Endothelial cell of umbilical vein (primary cell): ENCODE results near the gene LPP. TPM values are rescaled to one million over a fixed set of nuclear protein-coding genes. Genes with fewer than 3 reads are reported as not detected.

Source experiments
- BruUV-seq: library from RNA; stranded (reverse); fragments of 400-500 nt; replicated peaks from 2 replicates; lab custom pipeline; 2021; lab: Mats Ljungman, UMichigan
- CTCF ChIA-PET: fragments of 300-600, 350-600 bp; sonication (Branson Sonifier 250); formaldehyde crosslinking; loops from one replicate; lab custom pipeline; 2021; ENCODE audit warnings: antibody characterized with exemption, inconsistent platforms; lab: Charles Lee
- POLR2A ChIA-PET: fragments of 300-600, 350-600 bp; sonication (Branson Sonifier 250); formaldehyde crosslinking; loops from one replicate; lab custom pipeline; 2021; ENCODE audit warnings: antibody characterized with exemption, inconsistent platforms; lab: Charles Lee
- DNase-seq: peaks from one replicate; pipeline ENCODE4 v3.0.0-alpha.2; 2011; ENCODE audit warnings: low read depth, low spot score
- FAIRE-seq: peaks from 2 replicates; lab custom pipeline; 2011; peaks lifted over from hg19 to GRCh38; lab: Jason Lieb, UNC
- H2AFZ ChIP-seq: 2 replicates; pipeline ENCODE4 v1.6.0; 2012; ENCODE audit warnings: low read depth, low read length, control low read depth, inconsistent platforms
- H3K27ac ChIP-seq: 2 replicates; pipeline ENCODE4 v1.5.1; 2011; ENCODE audit warnings: low read depth, mild to moderate bottlenecking, control low read depth, low read length, moderate library complexity; ENCODE audit not compliant: insufficient read depth
- H3K27me3 ChIP-seq, 2 experiments: 2 replicates each; pipeline versions ENCODE4 v1.6.0 to v1.6.1; 2011; ENCODE audit warnings: low read length in 2 of 2, mixed read lengths in 1 of 2; ENCODE audit not compliant: control insufficient read depth in 2 of 2, insufficient read depth in 2 of 2
- H3K36me3 ChIP-seq, 2 experiments: 2 replicates in 1 of 2; 3 replicates in 1 of 2; pipeline ENCODE4 v1.5.1; 2011; ENCODE audit warnings: low read length in 2 of 2, mild to moderate bottlenecking in 1 of 2, moderate library complexity in 1 of 2; ENCODE audit not compliant: control insufficient read depth in 2 of 2, insufficient read depth in 2 of 2; ENCODE audit errors: extremely low read depth in 1 of 2
- H3K4me1 ChIP-seq: 3 replicates; pipeline ENCODE4 v1.5.1; 2011; ENCODE audit warnings: mild to moderate bottlenecking, low read length; ENCODE audit not compliant: control insufficient read depth, insufficient read depth; ENCODE audit errors: extremely low read depth
- H3K4me2 ChIP-seq: 2 replicates; pipeline ENCODE4 v1.6.1; 2011; ENCODE audit warnings: low read length, control low read depth, mixed read lengths; ENCODE audit not compliant: insufficient read depth
- H3K4me3 ChIP-seq, 3 experiments: fragments of 200-600 bp in 1 of 3; sonication (generic), shearing (Covaris generic) in 1 of 3; replicated peaks in 1 of 3; 2 replicates each; pipeline ENCODE4 v1.5.1; 2011 to 2016; ENCODE audit warnings: control low read depth in 3 of 3, low read length in 3 of 3, mild to moderate bottlenecking in 2 of 3, inconsistent platforms in 1 of 3, low read depth in 1 of 3, moderate library complexity in 1 of 3; ENCODE audit not compliant: insufficient read depth in 1 of 3
- H3K79me2 ChIP-seq: 2 replicates; pipeline ENCODE4 v1.6.0; 2012; ENCODE audit warnings: low read length, inconsistent platforms; ENCODE audit not compliant: control insufficient read depth, insufficient read depth
- H3K9ac ChIP-seq: replicated peaks from 2 replicates; pipeline ENCODE3; 2011; ENCODE audit warnings: low read length, control low read depth; ENCODE audit not compliant: insufficient read depth; ENCODE audit errors: extremely low read depth
- H3K9me1 ChIP-seq: replicated peaks from 3 replicates; pipeline ENCODE4 v1.6.0; 2011; ENCODE audit warnings: mild to moderate bottlenecking, low read length; ENCODE audit not compliant: control insufficient read depth, insufficient read depth; ENCODE audit errors: extremely low read depth
- H3K9me3 ChIP-seq: replicated peaks from 2 replicates; pipeline ENCODE4 v1.5.1; 2012; ENCODE audit warnings: low read length, inconsistent platforms; ENCODE audit not compliant: control insufficient read depth, insufficient read depth
- H4K20me1 ChIP-seq: replicated peaks from 2 replicates; pipeline ENCODE3; 2011; ENCODE audit warnings: mild to moderate bottlenecking, low read length; ENCODE audit not compliant: control insufficient read depth, insufficient read depth; ENCODE audit errors: extremely low read depth
- EZH2 ChIP-seq: IDR thresholded peaks from 2 replicates; pipeline ENCODE4 v1.6.1; 2012; ENCODE audit warnings: borderline replicate concordance, low read depth, mild to moderate bottlenecking, moderate library complexity, low read length, inconsistent platforms; ENCODE audit not compliant: severe bottlenecking
- FOS ChIP-seq: IDR thresholded peaks from 2 replicates; pipeline ENCODE4 v1.6.1; 2011; ENCODE audit warnings: mild to moderate bottlenecking, low read length, moderate library complexity, borderline replicate concordance; ENCODE audit not compliant: insufficient read depth
- GATA2 ChIP-seq: IDR thresholded peaks from 2 replicates; pipeline ENCODE4 v1.7.0; 2011; ENCODE audit warnings: low read depth, mild to moderate bottlenecking, moderate library complexity, mixed read lengths, low read length; ENCODE audit not compliant: insufficient read length, insufficient read depth
- JUN ChIP-seq: IDR thresholded peaks from 2 replicates; pipeline ENCODE4 v1.6.1; 2011; ENCODE audit warnings: borderline replicate concordance, low read depth; ENCODE audit not compliant: insufficient read length, insufficient read depth
- MAX ChIP-seq: IDR thresholded peaks from 2 replicates; pipeline ENCODE4 v1.6.1; 2011; ENCODE audit not compliant: insufficient read depth, insufficient read length
- MYC ChIP-seq: IDR thresholded peaks from one replicate; pipeline ENCODE4 v1.6.1; 2011; ENCODE audit warnings: mild to moderate bottlenecking, low read depth, low read length
- POLR2A ChIP-seq: IDR thresholded peaks from 2 replicates; pipeline ENCODE4 v1.6.1; 2012; ENCODE audit warnings: low read depth, mild to moderate bottlenecking, control low read depth, low read length
- POLR2AphosphoS5 ChIP-seq: IDR thresholded peaks from 2 replicates; pipeline ENCODE4 v1.6.1; 2012; ENCODE audit warnings: low read depth, mild to moderate bottlenecking, control low read depth, low read length, moderate library complexity; ENCODE audit not compliant: insufficient read depth
- dilution Hi-C: fragments of 300-500 bp; cut with MboI; formaldehyde crosslinking; loops from one replicate; pipeline ENCODE4 v1.15.0; 2019; ENCODE audit warnings: low sequenced_read_pairs; ENCODE audit not compliant: extremely low pct_ligation_motif_present
- intact Hi-C: fragments of 100-400 bp; cut with micrococcal nuclease; formaldehyde crosslinking; loops from one replicate; pipeline ENCODE4 v1.10.0; 2022
- polyA plus RNA-seq, 4 experiments: library from polyadenylated mRNA; depleted of rRNA in 3 of 4; stranded (reverse) in 3 of 4; unstranded in 1 of 4; fragments of >200 nt; gene quantifications; 2 replicates each; pipeline versions ENCODE4 v1.2.1 to v1.2.3, GENCODE V29; 2011 to 2012; ENCODE audit warnings: missing spikeins in 1 of 4
- total RNA-seq: library from RNA; stranded (reverse); gene quantifications from 2 replicates; pipeline ENCODE4 v1.2.3, GENCODE V29; 2021
- TF ChIP-seq, protein P1 (sequence below), 2 donors: IDR thresholded peaks; 1 replicate in 1 of 2; 2 replicates in 1 of 2; pipeline ENCODE4 v1.5.1; 2011; ENCODE audit warnings: low read length in 2 of 2, mild to moderate bottlenecking in 2 of 2, moderate library complexity in 2 of 2, control low read depth in 1 of 2, inconsistent platforms in 1 of 2, low read depth in 1 of 2; ENCODE audit not compliant: insufficient read depth in 1 of 2; ENCODE audit errors: extremely low read depth in 1 of 2

LPP gene
- total and polyA plus RNA-seq, 2 donors (not counting 3 experiments of a cell fraction or from before 2014, with no cell fraction given): 16.9 to 153 TPM

DNA sequence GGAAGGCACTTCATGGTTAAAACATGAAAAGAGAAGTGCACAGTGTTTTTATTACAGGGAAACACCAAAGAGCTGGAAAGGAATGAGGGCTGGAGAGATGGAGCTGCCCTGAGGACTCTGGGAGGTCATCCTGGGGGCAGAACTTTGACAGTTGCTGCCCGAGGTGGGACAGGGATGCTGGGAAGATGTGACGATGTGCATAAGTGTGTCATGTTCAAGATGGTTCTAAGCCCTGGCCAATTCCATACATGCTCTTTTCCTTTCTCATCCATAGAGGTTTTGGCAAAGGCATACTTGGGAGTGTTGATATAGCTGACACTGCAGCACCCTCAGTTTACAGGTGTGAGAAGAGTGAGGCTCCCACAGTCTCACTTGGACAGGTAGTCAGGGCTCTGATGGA lies 23.8 kb downstream of the LPP start:
- Histone ChIP-seq H3K79me2 (peaks cover 61% of the 10 kb centered on the region), H2AFZ (no peak overlapping the region), H3K27ac (no peak overlapping the region), H3K4me2 (no peak overlapping the region), H3K4me3 (no peak overlapping the region), H3K9me3 (no peaks in the 10 kb centered on the region), H4K20me1 (peaks cover 4% of the 10 kb centered on the region), H3K9me1 (no peaks in the 10 kb centered on the region), H3K27me3 (no peaks in the 10 kb centered on the region), H3K36me3 (peaks cover 0 to 2% of the 10 kb centered on the region in 2 experiments), H3K9ac (no peak overlapping the region), H3K4me1 (peaks cover 8% of the 10 kb centered on the region)
- DNase-seq (no peak), FAIRE-seq (no peak)
- dilution Hi-C loops: no loop called here
- BruUV-seq: no TSS peak
- CTCF ChIA-PET: interaction anchor here (1.7 kb wide), 1 partner anchor 777 kb away, joined by 3 read pairs; no protein-coding TSS in a partner anchor
- no peak for TF ChIP-seq JUN
- TF ChIP-seq EZH2: no peak
- no peak for TF ChIP-seq MAX
- no peak for TF ChIP-seq MYC
- no peak for TF ChIP-seq FOS
- no peak for TF ChIP-seq POLR2AphosphoS5
- TF ChIP-seq GATA2: no peak
- TF ChIP-seq POLR2A: no peak
- TF ChIP-seq, protein P1, sequence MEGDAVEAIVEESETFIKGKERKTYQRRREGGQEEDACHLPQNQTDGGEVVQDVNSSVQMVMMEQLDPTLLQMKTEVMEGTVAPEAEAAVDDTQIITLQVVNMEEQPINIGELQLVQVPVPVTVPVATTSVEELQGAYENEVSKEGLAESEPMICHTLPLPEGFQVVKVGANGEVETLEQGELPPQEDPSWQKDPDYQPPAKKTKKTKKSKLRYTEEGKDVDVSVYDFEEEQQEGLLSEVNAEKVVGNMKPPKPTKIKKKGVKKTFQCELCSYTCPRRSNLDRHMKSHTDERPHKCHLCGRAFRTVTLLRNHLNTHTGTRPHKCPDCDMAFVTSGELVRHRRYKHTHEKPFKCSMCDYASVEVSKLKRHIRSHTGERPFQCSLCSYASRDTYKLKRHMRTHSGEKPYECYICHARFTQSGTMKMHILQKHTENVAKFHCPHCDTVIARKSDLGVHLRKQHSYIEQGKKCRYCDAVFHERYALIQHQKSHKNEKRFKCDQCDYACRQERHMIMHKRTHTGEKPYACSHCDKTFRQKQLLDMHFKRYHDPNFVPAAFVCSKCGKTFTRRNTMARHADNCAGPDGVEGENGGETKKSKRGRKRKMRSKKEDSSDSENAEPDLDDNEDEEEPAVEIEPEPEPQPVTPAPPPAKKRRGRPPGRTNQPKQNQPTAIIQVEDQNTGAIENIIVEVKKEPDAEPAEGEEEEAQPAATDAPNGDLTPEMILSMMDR (IDR thresholded peaks at IDR 0.05; ENCODE audit: extremely low read depth in 1 of 2, insufficient read depth in 1 of 2, low read depth in 1 of 2, low read length in 2 of 2): no peak
- intact Hi-C loops: no loop called here
- POLR2A ChIA-PET: no interaction called here
